ENCODE measurements around the gene SRSF11.

- no peak for TF ChIP-seq MAX (IDR thresholded peaks at IDR 0.05; ENCODE audit: low read depth, low read length)
- no peak for TF ChIP-seq CTCF (IDR thresholded peaks at IDR 0.05; ENCODE audit: low read depth, low read length)
- TF ChIP-seq POLR2A (IDR thresholded peaks at IDR 0.05; ENCODE audit: extremely low read depth, insufficient read length), result no peak
These were observed 25.9 kb downstream of the SRSF11 start for GRCh38 chr1:70247122-70247521.

Data from NB4 (cell line).